ENCODE data around the gene DNAH11.
A peak's percentile ranks its signal among the peaks of the same experiment; 100 is the strongest.

The DNAH11 gene

GRCh38 chr7:21939136-21939857 lies 396.5 kb downstream of the DNAH11 start:
- Histone ChIP-seq H3K27me3 (ENCODE audit: control insufficient read depth, insufficient read depth, low read length) (no peaks in the 10 kb centered on the region), H3K4me1 (ENCODE audit: control insufficient read depth, insufficient read depth, low read length) (peaks cover 4% of the 10 kb centered on the region; the same call in 1 of the 2 replicates), H3K27ac (ENCODE audit: low read length) (no peak overlapping the region), H3K9me3 (ENCODE audit: control insufficient read depth, insufficient read depth, low read length) (no peaks in the 10 kb centered on the region), H3K4me3 (ENCODE audit: low read length) (no peak overlapping the region), H3K36me3 (ENCODE audit: control insufficient read depth, insufficient read depth, low read length) (no peaks in the 10 kb centered on the region)
- no peak for DNase-seq (ENCODE audit: low read depth, low spot score)
- no CpG with 5 or more reads among the region's 4 CpGs for WGBS (ENCODE audit: insufficient coverage, insufficient read length)

- Histone ChIP-seq H3K27me3 (ENCODE audit: control insufficient read depth, insufficient read depth, low read length) (no peaks in the 10 kb centered on the region), H3K27ac (ENCODE audit: low read length) (no peak overlapping the region), H3K36me3 (ENCODE audit: control insufficient read depth, insufficient read depth, low read length) (no peaks in the 10 kb centered on the region), H3K9me3 (ENCODE audit: control insufficient read depth, insufficient read depth, low read length) (no peaks in the 10 kb centered on the region), H3K4me3 (ENCODE audit: low read length) (no peak overlapping the region), H3K4me1 (ENCODE audit: control insufficient read depth, insufficient read depth, low read length) (peaks cover 4% of the 10 kb centered on the region; the same call in 1 of the 2 replicates)
- DNase-seq (ENCODE audit: low read depth, low spot score) = no peak
- WGBS (ENCODE audit: insufficient coverage, insufficient read length) = no CpG with 5 or more reads among the region's 3 CpGs
Observed at GRCh38 chr7:21939858-21940372, 397.1 kb downstream of the DNAH11 start.

GRCh38 chr7:21941611-21942141 lies 398.8 kb downstream of the DNAH11 start:
- Histone ChIP-seq H3K4me1 (ENCODE audit: control insufficient read depth, insufficient read depth, low read length) (peaks cover 4% of the 10 kb centered on the region; the same call in 1 of the 2 replicates), H3K27ac (ENCODE audit: low read length) (no peak overlapping the region), H3K36me3 (ENCODE audit: control insufficient read depth, insufficient read depth, low read length) (no peaks in the 10 kb centered on the region), H3K9me3 (ENCODE audit: control insufficient read depth, insufficient read depth, low read length) (no peaks in the 10 kb centered on the region), H3K4me3 (ENCODE audit: low read length) (no peak overlapping the region), H3K27me3 (ENCODE audit: control insufficient read depth, insufficient read depth, low read length) (no peaks in the 10 kb centered on the region)
- WGBS (ENCODE audit: insufficient coverage, insufficient read length) = no CpG with 5 or more reads among the region's 3 CpGs
- DNase-seq (ENCODE audit: low read depth, low spot score) = no peak

- Histone ChIP-seq H3K36me3 (ENCODE audit: control insufficient read depth, insufficient read depth, low read length) (no peaks in the 10 kb centered on the region), H3K4me1 (ENCODE audit: control insufficient read depth, insufficient read depth, low read length) (peaks cover 4% of the 10 kb centered on the region; the same call in 1 of the 2 replicates), H3K27me3 (ENCODE audit: control insufficient read depth, insufficient read depth, low read length) (no peaks in the 10 kb centered on the region), H3K4me3 (ENCODE audit: low read length) (no peak overlapping the region), H3K9me3 (ENCODE audit: control insufficient read depth, insufficient read depth, low read length) (no peaks in the 10 kb centered on the region), H3K27ac (ENCODE audit: low read length) (no peak overlapping the region)
- no CpG with 5 or more reads among the region's 6 CpGs for WGBS (ENCODE audit: insufficient coverage, insufficient read length)
- no peak for DNase-seq (ENCODE audit: low read depth, low spot score)
Observed at GRCh38 chr7:21942955-21943354, 400.1 kb downstream of the DNAH11 start.

DNA sequence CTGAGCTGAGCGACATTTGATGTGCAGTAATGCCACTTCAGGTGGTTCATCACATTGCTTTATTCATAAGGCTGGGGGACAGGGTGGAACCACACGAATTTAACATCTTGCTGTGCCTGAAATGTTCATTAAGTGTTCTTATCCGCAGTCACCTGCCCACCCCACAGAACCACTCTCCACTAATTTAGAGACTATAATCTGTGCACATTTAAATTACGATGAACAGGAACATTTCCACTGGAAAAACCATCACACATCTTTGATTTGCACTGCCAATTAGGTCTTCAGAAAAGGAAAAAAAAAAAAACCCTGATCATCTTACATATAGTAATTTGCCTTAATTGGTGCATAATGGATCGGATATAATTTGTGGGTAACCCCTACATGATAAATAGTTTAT lies 400.6 kb downstream of the DNAH11 start:
- no peaks in the 10 kb centered on the region for H3K27me3 ChIP-seq (ENCODE audit: control insufficient read depth, insufficient read depth, low read length)
- DNase-seq (ENCODE audit: low read depth, low spot score) = no peak
- no peaks in the 10 kb centered on the region for H3K36me3 ChIP-seq (ENCODE audit: control insufficient read depth, insufficient read depth, low read length)
- peaks cover 4% of the 10 kb centered on the region; the same call in 1 of the 2 replicates for H3K4me1 ChIP-seq (ENCODE audit: control insufficient read depth, insufficient read depth, low read length)
- H3K9me3 ChIP-seq (ENCODE audit: control insufficient read depth, insufficient read depth, low read length) = no peaks in the 10 kb centered on the region
- H3K27ac ChIP-seq (ENCODE audit: low read length) = no peak overlapping the region
- WGBS (ENCODE audit: insufficient coverage, insufficient read length) = no CpG with 5 or more reads among the region's 5 CpGs
- no peak overlapping the region for H3K4me3 ChIP-seq (ENCODE audit: low read length)

- Histone ChIP-seq H3K36me3 (ENCODE audit: control insufficient read depth, insufficient read depth, low read length) (no peaks in the 10 kb centered on the region), H3K4me1 (ENCODE audit: control insufficient read depth, insufficient read depth, low read length) (peaks cover 4% of the 10 kb centered on the region; the same call in 1 of the 2 replicates), H3K27ac (ENCODE audit: low read length) (no peak overlapping the region), H3K4me3 (ENCODE audit: low read length) (peak overlapping the region; percentile 65), H3K27me3 (ENCODE audit: control insufficient read depth, insufficient read depth, low read length) (no peaks in the 10 kb centered on the region), H3K9me3 (ENCODE audit: control insufficient read depth, insufficient read depth, low read length) (no peaks in the 10 kb centered on the region)
- no peak for DNase-seq (ENCODE audit: low read depth, low spot score)
- no CpG with 5 or more reads among the region's 34 CpGs for WGBS (ENCODE audit: insufficient coverage, insufficient read length)
Observed at GRCh38 chr7:21944616-21945453, 402.0 kb downstream of the DNAH11 start.

GRCh38 chr7:21945454-21946221 lies 402.8 kb downstream of the DNAH11 start, which contains the start of gene CDCA7L:
TSS of gene CDCA7L (minus strand) at chr7:21945899. CDS start at chr7:21945804, 95 bp downstream.
- H3K4me1 ChIP-seq (ENCODE audit: control insufficient read depth, insufficient read depth, low read length) = no peaks in the 10 kb centered on the region; the same call in 1 of the 2 replicates
- peak within 1 kb of the TSS; percentile 65 for H3K4me3 ChIP-seq (ENCODE audit: low read length)
- H3K27ac ChIP-seq (ENCODE audit: low read length) = no peak within 1 kb of the TSS
- no peaks in the 10 kb centered on the region for H3K9me3 ChIP-seq (ENCODE audit: control insufficient read depth, insufficient read depth, low read length)
- DNase-seq (ENCODE audit: low read depth, low spot score) = peak; percentile 45
- no CpG with 5 or more reads among the region's 83 CpGs for WGBS (ENCODE audit: insufficient coverage, insufficient read length)
- H3K36me3 ChIP-seq (ENCODE audit: control insufficient read depth, insufficient read depth, low read length) = no peaks in the 10 kb centered on the region
- no peaks in the 10 kb centered on the region for H3K27me3 ChIP-seq (ENCODE audit: control insufficient read depth, insufficient read depth, low read length)

DNA sequence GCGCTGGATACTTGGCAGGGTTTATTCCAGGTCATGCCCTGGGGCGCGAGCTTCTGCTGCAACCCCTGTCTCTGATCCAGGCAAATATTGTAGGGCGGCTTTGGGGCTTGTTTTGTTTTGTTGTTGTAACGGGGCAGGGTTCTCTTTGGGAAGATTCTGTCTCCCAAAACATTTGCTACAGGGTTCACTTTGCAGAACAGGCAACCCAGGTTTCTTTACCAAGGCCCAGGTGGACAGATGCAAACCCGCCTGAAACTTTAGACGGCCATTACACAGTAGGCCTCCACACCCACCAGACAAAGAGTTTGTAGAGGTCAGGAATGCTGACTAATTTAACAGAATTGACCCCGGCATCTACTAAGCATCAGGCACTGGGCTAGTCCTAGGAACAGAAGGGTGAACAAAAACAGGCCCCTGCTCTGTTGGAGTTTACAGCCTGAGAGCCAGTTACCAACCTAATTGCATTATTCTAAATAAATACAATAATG lies 403.4 kb downstream of the DNAH11 start:
- no peak for DNase-seq (ENCODE audit: low read depth, low spot score)
- Histone ChIP-seq H3K9me3 (ENCODE audit: control insufficient read depth, insufficient read depth, low read length) (no peaks in the 10 kb centered on the region), H3K27ac (ENCODE audit: low read length) (no peak overlapping the region), H3K36me3 (ENCODE audit: control insufficient read depth, insufficient read depth, low read length) (no peaks in the 10 kb centered on the region), H3K27me3 (ENCODE audit: control insufficient read depth, insufficient read depth, low read length) (no peaks in the 10 kb centered on the region), H3K4me3 (ENCODE audit: low read length) (peak overlapping the region; percentile 65; the same call in 1 of the 2 replicates), H3K4me1 (ENCODE audit: control insufficient read depth, insufficient read depth, low read length) (no peaks in the 10 kb centered on the region)
- WGBS (ENCODE audit: insufficient coverage, insufficient read length) = no CpG with 5 or more reads among the region's 8 CpGs

- Histone ChIP-seq H3K27me3 (ENCODE audit: control insufficient read depth, insufficient read depth, low read length) (no peaks in the 10 kb centered on the region), H3K4me3 (ENCODE audit: low read length) (no peak overlapping the region), H3K36me3 (ENCODE audit: control insufficient read depth, insufficient read depth, low read length) (no peaks in the 10 kb centered on the region), H3K9me3 (ENCODE audit: control insufficient read depth, insufficient read depth, low read length) (no peaks in the 10 kb centered on the region), H3K4me1 (ENCODE audit: control insufficient read depth, insufficient read depth, low read length) (no peaks in the 10 kb centered on the region), H3K27ac (ENCODE audit: low read length) (no peak overlapping the region)
- no peak for DNase-seq (ENCODE audit: low read depth, low spot score)
- WGBS (ENCODE audit: insufficient coverage, insufficient read length) = no CpG with 5 or more reads among the region's 3 CpGs
Observed at GRCh38 chr7:21947056-21947455, 404.2 kb downstream of the DNAH11 start.
